Liver (tissue), 9 donors: Measurements from ENCODE around the gene D2HGDH. TPM values are rescaled to one million over a fixed set of nuclear protein-coding genes. Genes with fewer than 3 reads are reported as not detected.
"Not testable (repeated sequence)": the region's sequence is repeated elsewhere in the genome, so short reads cannot be mapped to it uniquely, and the experiment has no call there.

ENCODE experiments used
- DNase-seq: peaks from one replicate; pipeline ENCODE4 v3.0.0-alpha.2; 2017; ENCODE audit warnings: low spot score
- H3K27ac ChIP-seq, 2 donors: one replicate each; pipeline ENCODE4 v1.7.0; 2013; ENCODE audit warnings: inconsistent platforms in 2 of 2, low read length in 2 of 2, control low read depth in 1 of 2, low read depth in 1 of 2, mild to moderate bottlenecking in 1 of 2
- H3K27me3 ChIP-seq, 4 donors: one replicate each; pipeline versions ENCODE4 v1.6.1 to v1.7.0; 2013; ENCODE audit warnings: low read length in 3 of 4, inconsistent platforms in 1 of 4, mild to moderate bottlenecking in 1 of 4, moderate library complexity in 1 of 4; ENCODE audit not compliant: control insufficient read depth in 4 of 4, insufficient read depth in 4 of 4
- H3K36me3 ChIP-seq, 4 donors: one replicate each; pipeline versions ENCODE4 v1.6.1 to v1.7.0; 2013; ENCODE audit warnings: low read length in 3 of 4, mild to moderate bottlenecking in 3 of 4, low read depth in 1 of 4, moderate library complexity in 1 of 4; ENCODE audit not compliant: control insufficient read depth in 4 of 4, insufficient read depth in 3 of 4
- H3K4me1 ChIP-seq, 4 donors: one replicate each; pipeline versions ENCODE4 v1.6.1 to v1.7.0; 2013; ENCODE audit warnings: low read length in 3 of 4, mild to moderate bottlenecking in 3 of 4, moderate library complexity in 1 of 4; ENCODE audit not compliant: control insufficient read depth in 4 of 4, insufficient read depth in 4 of 4
- H3K4me3 ChIP-seq, 3 donors: one replicate each; pipeline versions ENCODE4 v1.6.1 to v1.7.0; 2013; ENCODE audit warnings: low read length in 3 of 3, control low read depth in 1 of 3, low read depth in 1 of 3, mild to moderate bottlenecking in 1 of 3
- H3K9ac ChIP-seq, 2 donors: one replicate each; pipeline ENCODE4 v1.7.0; 2013; ENCODE audit warnings: low read length in 2 of 2, mild to moderate bottlenecking in 2 of 2, moderate library complexity in 2 of 2, control low read depth in 1 of 2, low read depth in 1 of 2
- H3K9me3 ChIP-seq, 4 donors: one replicate each; pipeline versions ENCODE4 v1.6.1 to v1.7.0; 2013; ENCODE audit warnings: low read length in 3 of 4; ENCODE audit not compliant: control insufficient read depth in 4 of 4
- ATF3 ChIP-seq: IDR thresholded peaks from 2 replicates; pipeline ENCODE4 v1.6.1; 2016; ENCODE audit warnings: antibody characterized with exemption
- CTCF ChIP-seq: fragments of 150-350 bp; IDR thresholded peaks from 2 replicates; pipeline ENCODE4 v1.5.1; 2017; ENCODE audit warnings: improper control_type of control experiment, low read depth, low read length; ENCODE audit not compliant: missing input control
- EGR1 ChIP-seq, 2 donors: IDR thresholded peaks; 2 replicates each; pipeline ENCODE4 v1.6.1; 2016 to 2018; ENCODE audit warnings: antibody characterized with exemption in 2 of 2, low read depth in 2 of 2
- FOXA1 ChIP-seq: IDR thresholded peaks from 2 replicates; pipeline ENCODE4 v1.6.1; 2016; ENCODE audit warnings: antibody characterized with exemption
- FOXA2 ChIP-seq: IDR thresholded peaks from 2 replicates; pipeline ENCODE4 v1.6.1; 2016; ENCODE audit warnings: antibody characterized with exemption
- GABPA ChIP-seq, 2 donors: IDR thresholded peaks in 1 of 2; conservative IDR thresholded peaks in 1 of 2; 2 replicates each; pipeline ENCODE4 v1.6.1; 2016; ENCODE audit warnings: antibody characterized with exemption in 2 of 2, mild to moderate bottlenecking in 1 of 2, moderate library complexity in 1 of 2
- HNF4A ChIP-seq, 2 donors: conservative IDR thresholded peaks; 2 replicates each; pipeline ENCODE4 v1.6.1; 2016; ENCODE audit warnings: antibody characterized with exemption in 2 of 2, mild to moderate bottlenecking in 2 of 2
- HNF4G ChIP-seq: IDR thresholded peaks from 2 replicates; pipeline ENCODE4 v1.6.1; 2016; ENCODE audit warnings: antibody characterized with exemption
- JUND ChIP-seq, 2 donors: IDR thresholded peaks; 2 replicates each; pipeline ENCODE4 v1.6.1; 2016; ENCODE audit warnings: antibody characterized with exemption in 2 of 2
- MAX ChIP-seq: IDR thresholded peaks from 2 replicates; pipeline ENCODE4 v1.6.1; 2016; ENCODE audit warnings: antibody characterized with exemption
- NR2F2 ChIP-seq: IDR thresholded peaks from 2 replicates; pipeline ENCODE4 v1.6.1; 2016; ENCODE audit warnings: antibody characterized with exemption
- RAD21 ChIP-seq, 2 donors: IDR thresholded peaks; 2 replicates each; pipeline ENCODE4 v1.6.1; 2016; ENCODE audit warnings: antibody characterized with exemption in 2 of 2, mild to moderate bottlenecking in 2 of 2
- REST ChIP-seq: IDR thresholded peaks from 2 replicates; pipeline ENCODE4 v1.6.1; 2016; ENCODE audit warnings: antibody characterized with exemption, mild to moderate bottlenecking
- RXRA ChIP-seq, 2 donors: IDR thresholded peaks; 2 replicates each; pipeline ENCODE4 v1.6.1; 2017 to 2018; ENCODE audit warnings: antibody characterized with exemption in 2 of 2, mild to moderate bottlenecking in 1 of 2
- SP1 ChIP-seq: IDR thresholded peaks from 2 replicates; pipeline ENCODE4 v1.6.1; 2018; ENCODE audit warnings: antibody characterized with exemption, mild to moderate bottlenecking
- TAF1 ChIP-seq: conservative IDR thresholded peaks from 2 replicates; pipeline ENCODE4 v1.6.1; 2016; ENCODE audit warnings: antibody characterized with exemption, mild to moderate bottlenecking
- YY1 ChIP-seq: IDR thresholded peaks from 2 replicates; pipeline ENCODE4 v1.6.1; 2016; ENCODE audit warnings: antibody characterized with exemption, mild to moderate bottlenecking
- ZBTB33 ChIP-seq: IDR thresholded peaks from 2 replicates; pipeline ENCODE4 v1.6.1; 2016; ENCODE audit warnings: antibody characterized with exemption
- WGBS: extraction: QIAGEN DNeasy Blood & Tissue Kit; methylation state at CpG from one replicate; pipeline ENCODE4 v1.1.7; 2013; 5-methylcytosine and 5-hydroxymethylcytosine counted together
- polyA plus RNA-seq, 2 donors: library from polyadenylated mRNA; stranded (reverse) in 1 of 2; unstranded in 1 of 2; fragments of 200-250 nt in 1 of 2; fragments of >200 nt in 1 of 2; fragmentation: Nextera tagmentation in 1 of 2; extraction: Ambion mirVana in 1 of 2; gene quantifications; one replicate each; pipeline versions ENCODE4 v1.2.1 to v1.2.3, GENCODE V29; 2013 to 2015
- total RNA-seq, 2 donors: library from RNA; depleted of rRNA; stranded (reverse); fragments of >200 nt; gene quantifications; one replicate each; pipeline ENCODE4 v1.2.3, GENCODE V29; 2014
- donor health status: healthy.
- donor health status: healthy.
- donor health status: healthy.
- donor health status: healthy.
- donor health status: healthy.

The D2HGDH gene
- total and polyA plus RNA-seq, 4 donors, result 6.4 to 25.0 (median 13.5) TPM

GRCh38 chr2:241759067-241759807 lies 24.8 kb downstream of the D2HGDH start:
- no peak for DNase-seq
- TF ChIP-seq RAD21 (IDR thresholded peaks at IDR 0.05), result no peak
- TF ChIP-seq JUND (IDR thresholded peaks at IDR 0.05), result no peak
- TF ChIP-seq YY1, result no peak
- TF ChIP-seq NR2F2, result no peak
- TF ChIP-seq REST, result no peak
- no peak for TF ChIP-seq TAF1
- TF ChIP-seq FOXA2, result no peak
- no peak for TF ChIP-seq CTCF
- TF ChIP-seq SP1, result no peak
- TF ChIP-seq RXRA (IDR thresholded peaks at IDR 0.05), result no peak
- TF ChIP-seq ATF3, result no peak
- no peak for TF ChIP-seq HNF4G
- no peak for TF ChIP-seq EGR1 (IDR thresholded peaks at IDR 0.05; ENCODE audit: low read depth in 2 of 2)
- TF ChIP-seq MAX, result no peak
- TF ChIP-seq FOXA1, result no peak
- TF ChIP-seq ZBTB33, result no peak
- TF ChIP-seq HNF4A (conservative IDR thresholded peaks at IDR 0.05), result no peak
- no peak for TF ChIP-seq GABPA (IDR thresholded peaks at IDR 0.05 in 1 of 2, conservative IDR thresholded peaks at IDR 0.05 in 1 of 2)
- Histone ChIP-seq H3K4me3 (no peak overlapping the region), H3K27ac (no peak overlapping the region), H3K36me3 (peaks cover 6 to 28% (median 16%) of the 10 kb centered on the region in 4 donors), H3K9ac (no peak overlapping the region), H3K4me1 (peaks cover 0 to 4% (median 2%) of the 10 kb centered on the region in 4 donors), H3K9me3 (no peaks in the 10 kb centered on the region), H3K27me3 (no peaks in the 10 kb centered on the region)
- WGBS, result 84% methylated on average over 20 of the region's 20 CpGs

GRCh38 chr2:241759893-241760292 lies 25.5 kb downstream of the D2HGDH start:
- H3K9ac ChIP-seq, H3K27me3 ChIP-seq, H3K9me3 ChIP-seq, DNase-seq, H3K27ac ChIP-seq, H3K4me3 ChIP-seq, H3K4me1 ChIP-seq: not testable (repeated sequence)
- peaks cover 6 to 28% (median 15%) of the 10 kb centered on the region in 4 donors for H3K36me3 ChIP-seq
- 96% methylated on average over 11 of the region's 16 CpGs for WGBS
